Gastroesophageal sphincter (tissue), 3 donors: ENCODE measurements around the gene SP7.

ENCODE experiments used
- CTCF ChIP-seq, 4 experiments: fragments of 200-600 bp in 2 of 4; fragments of 450-650 bp in 2 of 4; sonication (generic) in 1 of 4; IDR thresholded peaks; one replicate each; pipeline ENCODE4 v1.5.1; 2017 to 2019; ENCODE audit warnings: antibody characterized with exemption in 4 of 4, mild to moderate bottlenecking in 2 of 4, moderate library complexity in 2 of 4
- EP300 ChIP-seq: sonication (generic); formaldehyde crosslinking; IDR thresholded peaks from one replicate; pipeline ENCODE4 v1.6.1; 2017; ENCODE audit warnings: antibody characterized with exemption, mild to moderate bottlenecking
- POLR2A ChIP-seq, 2 donors: fragments of 450-650 bp; IDR thresholded peaks; one replicate each; pipeline ENCODE4 v1.6.1; 2017; ENCODE audit warnings: antibody characterized with exemption in 2 of 2, mild to moderate bottlenecking in 2 of 2, moderate library complexity in 1 of 2
- POLR2AphosphoS5 ChIP-seq: sonication (generic); formaldehyde crosslinking; IDR thresholded peaks from one replicate; pipeline ENCODE4 v1.6.1; 2017; ENCODE audit warnings: antibody characterized with exemption

GRCh38 chr12:53346491-53346890 is 10.3 kb upstream of the SP7 start:
- TF ChIP-seq CTCF (IDR thresholded peaks at IDR 0.05) (no peak), POLR2A (IDR thresholded peaks at IDR 0.05) (no peak), POLR2AphosphoS5 (no peak), EP300 (no peak)
